Upper lobe of right lung (tissue), 1 donor: Measurements from ENCODE around the gene TRABD2B. TPM values are rescaled to one million over a fixed set of nuclear protein-coding genes. Genes with fewer than 3 reads are reported as not detected.

ENCODE experiments used
- ATAC-seq: fragments of 200-7000 bp; cut with Tn5 transposase; one replicate; pipeline ENCODE4 v1.9.1; 2020; ENCODE audit warnings: mild to moderate bottlenecking, moderate library complexity
- DNase-seq: peaks from one replicate; pipeline ENCODE4 v3.0.0-alpha.2; 2020
- H3K27ac ChIP-seq: fragments of 200-600 bp; one replicate; pipeline ENCODE4 v1.8.0; 2022
- H3K27me3 ChIP-seq: fragments of 200-600 bp; one replicate; pipeline ENCODE4 v1.8.0; 2022; ENCODE audit warnings: mild to moderate bottlenecking
- H3K36me3 ChIP-seq: fragments of 200-600 bp; one replicate; pipeline ENCODE4 v1.8.0; 2022
- H3K4me1 ChIP-seq: fragments of 200-600 bp; one replicate; pipeline ENCODE4 v1.8.0; 2022
- H3K4me3 ChIP-seq: fragments of 200-600 bp; one replicate; pipeline ENCODE4 v1.8.0; 2022; ENCODE audit warnings: mild to moderate bottlenecking
- H3K9me3 ChIP-seq: fragments of 200-600 bp; one replicate; pipeline ENCODE4 v1.8.0; 2022
- intact Hi-C: fragments of 100-400 bp; cut with DNase I; formaldehyde crosslinking; loops from one replicate; pipeline ENCODE4 v1.11.0; 2022
- total RNA-seq: library from RNA; stranded (reverse); fragmentation: NEBNext Ultra II Directional; extraction: Animal tissue kit (Norgen Biotek cat#: 25700); gene quantifications from one replicate; pipeline ENCODE4 v1.2.1, GENCODE V29; 2021
- TF ChIP-seq, protein P1 (sequence below): fragments of 200-600 bp; IDR thresholded peaks from one replicate; pipeline ENCODE4 v1.8.0; 2022; ENCODE audit warnings: antibody characterized with exemption
- donor health status: DM: no; HTN: yes; CAD: no; lungs with severe emphysema.

TRABD2B gene
- total RNA-seq, 1 donor from 2014 or later: 1.2 TPM

DNA sequence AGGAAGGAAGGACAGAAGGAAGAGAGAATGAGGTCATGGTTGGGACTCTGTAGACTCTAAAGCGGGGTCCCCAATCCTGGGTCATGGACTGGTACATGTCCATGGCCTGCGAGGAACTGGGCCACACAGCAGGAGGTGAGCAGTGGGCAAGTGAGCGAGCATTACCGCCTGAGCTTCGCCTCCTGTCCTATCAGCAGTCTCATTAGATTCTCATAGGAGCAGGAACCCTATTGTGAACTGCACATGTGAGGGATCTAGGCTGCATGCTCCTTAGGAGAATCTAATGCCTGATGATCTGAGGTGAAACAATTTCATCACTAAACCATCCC is 128.9 kb downstream of the TRABD2B start:
- Histone ChIP-seq H3K9me3 (no peaks in the 10 kb centered on the region), H3K4me3 (no peak overlapping the region), H3K27ac (no peak overlapping the region), H3K36me3 (no peaks in the 10 kb centered on the region), H3K27me3 (no peaks in the 10 kb centered on the region), H3K4me1 (no peaks in the 10 kb centered on the region)
- TF ChIP-seq, protein P1, sequence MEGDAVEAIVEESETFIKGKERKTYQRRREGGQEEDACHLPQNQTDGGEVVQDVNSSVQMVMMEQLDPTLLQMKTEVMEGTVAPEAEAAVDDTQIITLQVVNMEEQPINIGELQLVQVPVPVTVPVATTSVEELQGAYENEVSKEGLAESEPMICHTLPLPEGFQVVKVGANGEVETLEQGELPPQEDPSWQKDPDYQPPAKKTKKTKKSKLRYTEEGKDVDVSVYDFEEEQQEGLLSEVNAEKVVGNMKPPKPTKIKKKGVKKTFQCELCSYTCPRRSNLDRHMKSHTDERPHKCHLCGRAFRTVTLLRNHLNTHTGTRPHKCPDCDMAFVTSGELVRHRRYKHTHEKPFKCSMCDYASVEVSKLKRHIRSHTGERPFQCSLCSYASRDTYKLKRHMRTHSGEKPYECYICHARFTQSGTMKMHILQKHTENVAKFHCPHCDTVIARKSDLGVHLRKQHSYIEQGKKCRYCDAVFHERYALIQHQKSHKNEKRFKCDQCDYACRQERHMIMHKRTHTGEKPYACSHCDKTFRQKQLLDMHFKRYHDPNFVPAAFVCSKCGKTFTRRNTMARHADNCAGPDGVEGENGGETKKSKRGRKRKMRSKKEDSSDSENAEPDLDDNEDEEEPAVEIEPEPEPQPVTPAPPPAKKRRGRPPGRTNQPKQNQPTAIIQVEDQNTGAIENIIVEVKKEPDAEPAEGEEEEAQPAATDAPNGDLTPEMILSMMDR: no peak
- intact Hi-C loops: no loop called here
- ATAC-seq: no peak
- no peak for DNase-seq

- TF ChIP-seq, protein P1: no peak
- ATAC-seq (no peak), DNase-seq (no peak)
- no peaks in the 10 kb centered on the region for H3K9me3 ChIP-seq
- intact Hi-C loops: no loop called here
- no peaks in the 10 kb centered on the region for H3K36me3 ChIP-seq
- no peaks in the 10 kb centered on the region for H3K27me3 ChIP-seq
- H3K27ac ChIP-seq: no peak overlapping the region
- H3K4me3 ChIP-seq: no peak overlapping the region
- H3K4me1 ChIP-seq: no peaks in the 10 kb centered on the region
Observed at GRCh38 chr1:47867438-47868347, 129.5 kb downstream of the TRABD2B start.

GRCh38 chr1:47866601-47867437 is 130.4 kb downstream of the TRABD2B start:
- TF ChIP-seq, protein P1: no peak
- no peak overlapping the region for H3K27ac ChIP-seq
- H3K9me3 ChIP-seq: no peaks in the 10 kb centered on the region
- no peak for ATAC-seq
- H3K27me3 ChIP-seq: no peaks in the 10 kb centered on the region
- DNase-seq: no peak
- no peaks in the 10 kb centered on the region for H3K36me3 ChIP-seq
- intact Hi-C loops: no loop called here
- H3K4me3 ChIP-seq: no peak overlapping the region
- H3K4me1 ChIP-seq: no peaks in the 10 kb centered on the region

DNA sequence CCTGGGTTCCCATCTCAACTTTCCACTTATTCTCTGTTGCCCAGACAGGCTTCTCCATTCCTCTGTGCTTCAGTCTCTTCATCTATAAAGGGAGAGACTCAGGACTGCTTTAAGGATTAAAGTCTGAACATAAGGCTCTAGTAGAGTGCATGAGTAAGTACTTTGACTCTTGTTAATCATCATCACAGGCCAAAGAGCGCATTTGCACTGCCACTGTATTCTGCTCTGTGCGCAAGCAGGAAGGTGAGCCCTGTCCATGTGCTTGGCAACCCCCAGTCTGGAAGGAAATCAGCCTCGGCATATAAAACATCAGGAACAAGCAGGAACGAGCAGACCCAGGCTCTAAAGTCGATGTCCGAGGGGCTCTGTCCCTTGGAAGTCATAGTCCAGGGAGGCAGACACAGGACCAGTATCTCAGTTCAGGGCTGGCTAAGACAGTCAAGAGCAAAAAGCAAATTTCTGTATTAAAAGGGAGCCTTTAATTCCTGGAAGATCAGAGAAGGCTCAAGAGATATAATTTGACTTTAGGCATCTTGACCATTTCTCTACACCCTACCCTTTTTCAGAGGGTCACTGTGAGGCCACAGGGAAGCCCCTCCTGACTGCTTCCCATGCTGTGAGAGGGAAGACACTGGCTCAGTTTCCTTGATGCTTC is 131.2 kb downstream of the TRABD2B start:
- Histone ChIP-seq H3K36me3 (no peaks in the 10 kb centered on the region), H3K9me3 (no peaks in the 10 kb centered on the region), H3K27ac (no peak overlapping the region), H3K4me3 (no peak overlapping the region), H3K4me1 (no peaks in the 10 kb centered on the region), H3K27me3 (no peaks in the 10 kb centered on the region)
- TF ChIP-seq, protein P1: no peak
- no peak for DNase-seq
- intact Hi-C loops: no loop called here
- no peak for ATAC-seq

DNA sequence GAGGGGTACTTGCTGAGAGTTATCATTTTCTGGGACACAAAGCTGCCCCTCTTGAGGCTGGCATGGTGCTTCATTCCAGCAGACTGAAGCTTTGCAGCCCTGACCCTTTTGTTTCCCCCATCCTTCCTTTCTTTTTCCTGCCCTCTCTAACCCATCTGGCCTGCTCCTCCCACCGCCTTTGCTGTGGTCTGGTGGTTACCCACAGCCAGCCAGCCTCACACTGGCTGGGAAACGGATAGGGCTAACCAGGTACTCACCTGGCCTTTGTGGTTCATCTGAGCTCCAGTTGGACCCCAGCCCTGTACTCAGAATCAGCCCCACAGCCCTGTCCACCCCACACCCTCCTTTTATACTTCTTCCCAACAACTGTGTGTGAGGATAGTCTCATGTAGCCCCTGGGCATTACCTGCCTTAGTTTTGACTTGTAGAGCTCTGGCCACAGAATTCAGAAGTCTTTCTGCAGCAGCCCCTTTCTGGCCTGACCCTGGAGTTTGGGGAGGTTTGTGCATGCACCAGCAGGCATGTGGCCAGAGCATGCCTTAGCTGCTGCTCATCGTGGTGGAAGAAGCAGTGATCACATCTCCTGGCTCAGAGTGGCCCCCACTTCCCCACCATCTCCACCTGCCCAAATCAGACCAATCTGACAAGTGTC is 138.0 kb downstream of the TRABD2B start:
- intact Hi-C loops: no loop called here
- DNase-seq: no peak
- H3K9me3 ChIP-seq: no peaks in the 10 kb centered on the region
- no peaks in the 10 kb centered on the region for H3K36me3 ChIP-seq
- H3K4me1 ChIP-seq: no peaks in the 10 kb centered on the region
- TF ChIP-seq, protein P1: no peak
- ATAC-seq: no peak
- H3K27ac ChIP-seq: no peak overlapping the region
- H3K4me3 ChIP-seq: no peak overlapping the region
- no peaks in the 10 kb centered on the region for H3K27me3 ChIP-seq
